Liver (tissue), 9 donors: ENCODE results near the gene CYTL1. TPM values are rescaled to one million over a fixed set of nuclear protein-coding genes. Genes with fewer than 3 reads are reported as not detected.

ENCODE experiments used
- DNase-seq: peaks from one replicate; pipeline ENCODE4 v3.0.0-alpha.2; 2017; ENCODE audit warnings: low spot score
- H3K27ac ChIP-seq, 2 donors: one replicate each; pipeline ENCODE4 v1.7.0; 2013; ENCODE audit warnings: inconsistent platforms in 2 of 2, low read length in 2 of 2, control low read depth in 1 of 2, low read depth in 1 of 2, mild to moderate bottlenecking in 1 of 2
- H3K27me3 ChIP-seq, 4 donors: one replicate each; pipeline versions ENCODE4 v1.6.1 to v1.7.0; 2013; ENCODE audit warnings: low read length in 3 of 4, inconsistent platforms in 1 of 4, mild to moderate bottlenecking in 1 of 4, moderate library complexity in 1 of 4; ENCODE audit not compliant: control insufficient read depth in 4 of 4, insufficient read depth in 4 of 4
- H3K36me3 ChIP-seq, 4 donors: one replicate each; pipeline versions ENCODE4 v1.6.1 to v1.7.0; 2013; ENCODE audit warnings: low read length in 3 of 4, mild to moderate bottlenecking in 3 of 4, low read depth in 1 of 4, moderate library complexity in 1 of 4; ENCODE audit not compliant: control insufficient read depth in 4 of 4, insufficient read depth in 3 of 4
- H3K4me1 ChIP-seq, 4 donors: one replicate each; pipeline versions ENCODE4 v1.6.1 to v1.7.0; 2013; ENCODE audit warnings: low read length in 3 of 4, mild to moderate bottlenecking in 3 of 4, moderate library complexity in 1 of 4; ENCODE audit not compliant: control insufficient read depth in 4 of 4, insufficient read depth in 4 of 4
- H3K4me3 ChIP-seq, 3 donors: one replicate each; pipeline versions ENCODE4 v1.6.1 to v1.7.0; 2013; ENCODE audit warnings: low read length in 3 of 3, control low read depth in 1 of 3, low read depth in 1 of 3, mild to moderate bottlenecking in 1 of 3
- H3K9ac ChIP-seq, 2 donors: one replicate each; pipeline ENCODE4 v1.7.0; 2013; ENCODE audit warnings: low read length in 2 of 2, mild to moderate bottlenecking in 2 of 2, moderate library complexity in 2 of 2, control low read depth in 1 of 2, low read depth in 1 of 2
- H3K9me3 ChIP-seq, 4 donors: one replicate each; pipeline versions ENCODE4 v1.6.1 to v1.7.0; 2013; ENCODE audit warnings: low read length in 3 of 4; ENCODE audit not compliant: control insufficient read depth in 4 of 4
- ATF3 ChIP-seq: IDR thresholded peaks from 2 replicates; pipeline ENCODE4 v1.6.1; 2016; ENCODE audit warnings: antibody characterized with exemption
- CTCF ChIP-seq: fragments of 150-350 bp; IDR thresholded peaks from 2 replicates; pipeline ENCODE4 v1.5.1; 2017; ENCODE audit warnings: improper control_type of control experiment, low read depth, low read length; ENCODE audit not compliant: missing input control
- EGR1 ChIP-seq, 2 donors: IDR thresholded peaks; 2 replicates each; pipeline ENCODE4 v1.6.1; 2016 to 2018; ENCODE audit warnings: antibody characterized with exemption in 2 of 2, low read depth in 2 of 2
- FOXA1 ChIP-seq: IDR thresholded peaks from 2 replicates; pipeline ENCODE4 v1.6.1; 2016; ENCODE audit warnings: antibody characterized with exemption
- FOXA2 ChIP-seq: IDR thresholded peaks from 2 replicates; pipeline ENCODE4 v1.6.1; 2016; ENCODE audit warnings: antibody characterized with exemption
- GABPA ChIP-seq, 2 donors: IDR thresholded peaks in 1 of 2; conservative IDR thresholded peaks in 1 of 2; 2 replicates each; pipeline ENCODE4 v1.6.1; 2016; ENCODE audit warnings: antibody characterized with exemption in 2 of 2, mild to moderate bottlenecking in 1 of 2, moderate library complexity in 1 of 2
- HNF4A ChIP-seq, 2 donors: conservative IDR thresholded peaks; 2 replicates each; pipeline ENCODE4 v1.6.1; 2016; ENCODE audit warnings: antibody characterized with exemption in 2 of 2, mild to moderate bottlenecking in 2 of 2
- HNF4G ChIP-seq: IDR thresholded peaks from 2 replicates; pipeline ENCODE4 v1.6.1; 2016; ENCODE audit warnings: antibody characterized with exemption
- JUND ChIP-seq, 2 donors: IDR thresholded peaks; 2 replicates each; pipeline ENCODE4 v1.6.1; 2016; ENCODE audit warnings: antibody characterized with exemption in 2 of 2
- NR2F2 ChIP-seq: IDR thresholded peaks from 2 replicates; pipeline ENCODE4 v1.6.1; 2016; ENCODE audit warnings: antibody characterized with exemption
- RAD21 ChIP-seq, 2 donors: IDR thresholded peaks; 2 replicates each; pipeline ENCODE4 v1.6.1; 2016; ENCODE audit warnings: antibody characterized with exemption in 2 of 2, mild to moderate bottlenecking in 2 of 2
- REST ChIP-seq: IDR thresholded peaks from 2 replicates; pipeline ENCODE4 v1.6.1; 2016; ENCODE audit warnings: antibody characterized with exemption, mild to moderate bottlenecking
- RXRA ChIP-seq, 2 donors: IDR thresholded peaks; 2 replicates each; pipeline ENCODE4 v1.6.1; 2017 to 2018; ENCODE audit warnings: antibody characterized with exemption in 2 of 2, mild to moderate bottlenecking in 1 of 2
- SP1 ChIP-seq: IDR thresholded peaks from 2 replicates; pipeline ENCODE4 v1.6.1; 2018; ENCODE audit warnings: antibody characterized with exemption, mild to moderate bottlenecking
- TAF1 ChIP-seq: conservative IDR thresholded peaks from 2 replicates; pipeline ENCODE4 v1.6.1; 2016; ENCODE audit warnings: antibody characterized with exemption, mild to moderate bottlenecking
- YY1 ChIP-seq: IDR thresholded peaks from 2 replicates; pipeline ENCODE4 v1.6.1; 2016; ENCODE audit warnings: antibody characterized with exemption, mild to moderate bottlenecking
- WGBS: extraction: QIAGEN DNeasy Blood & Tissue Kit; methylation state at CpG from one replicate; pipeline ENCODE4 v1.1.7; 2013; 5-methylcytosine and 5-hydroxymethylcytosine counted together
- polyA plus RNA-seq, 2 donors: library from polyadenylated mRNA; stranded (reverse) in 1 of 2; unstranded in 1 of 2; fragments of 200-250 nt in 1 of 2; fragments of >200 nt in 1 of 2; fragmentation: Nextera tagmentation in 1 of 2; extraction: Ambion mirVana in 1 of 2; gene quantifications; one replicate each; pipeline versions ENCODE4 v1.2.1 to v1.2.3, GENCODE V29; 2013 to 2015
- total RNA-seq, 2 donors: library from RNA; depleted of rRNA; stranded (reverse); fragments of >200 nt; gene quantifications; one replicate each; pipeline ENCODE4 v1.2.3, GENCODE V29; 2014
- TF ChIP-seq, protein P1 (sequence below): IDR thresholded peaks from 2 replicates; pipeline ENCODE4 v1.6.1; 2016; ENCODE audit warnings: antibody characterized with exemption
- TF ChIP-seq, protein P2 (sequence below): IDR thresholded peaks from 2 replicates; pipeline ENCODE4 v1.6.1; 2016; ENCODE audit warnings: antibody characterized with exemption
- donor health status: healthy.
- donor health status: healthy.
- donor health status: healthy.
- donor health status: healthy.
- donor health status: healthy.

Gene CYTL1
- 1 to 10 TPM in 1 of 2 donors, not detected in 1; 4.6 TPM for total RNA-seq
- polyA plus RNA-seq = under 1 TPM in 1 of 2 donors, not detected in 1; 0.13 TPM

DNA sequence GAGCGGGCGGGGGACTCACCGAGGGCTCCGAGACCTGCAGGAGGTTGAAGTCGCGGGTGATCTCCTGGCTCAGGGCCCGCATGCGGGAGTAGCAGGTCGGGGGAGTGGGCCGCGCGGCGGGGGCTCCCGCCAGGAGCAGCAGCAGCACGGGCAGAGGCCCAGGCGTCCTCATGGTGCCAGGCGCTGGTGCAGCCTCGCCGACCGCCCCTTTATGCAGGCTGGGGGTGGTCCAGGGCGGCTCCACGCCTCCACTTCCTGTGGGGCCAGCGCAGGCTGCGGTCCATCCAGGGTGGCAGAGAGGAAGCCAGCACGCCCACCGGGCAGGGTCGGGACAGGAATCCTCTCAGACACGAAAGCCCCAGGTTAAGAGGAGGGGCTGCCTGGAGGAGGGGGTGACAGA lies at the start of gene CYTL1:
Gene CYTL1, minus strand, starts transcription at position 185 of the 400 bp plus-strand sequence. Its CDS starts 13 bp downstream, at position 172.
- Histone ChIP-seq H3K4me3 (no peak within 1 kb of the TSS), H3K4me1 (no peaks in the 10 kb centered on the region), H3K9ac (no peak within 1 kb of the TSS), H3K36me3 (no peaks in the 10 kb centered on the region), H3K27me3 (peaks cover 0 to 12% (median 1%) of the 10 kb centered on the region in 4 donors), H3K27ac (no peak within 1 kb of the TSS), H3K9me3 (no peaks in the 10 kb centered on the region)
- 7% methylated on average over 28 of the region's 28 CpGs for WGBS
- DNase-seq = peak; percentile 32
- TF ChIP-seq GABPA (IDR thresholded peaks at IDR 0.05 in 1 of 2, conservative IDR thresholded peaks at IDR 0.05 in 1 of 2) = no peak
- no peak for TF ChIP-seq RAD21 (IDR thresholded peaks at IDR 0.05)
- no peak for TF ChIP-seq TAF1
- TF ChIP-seq, protein P1, sequence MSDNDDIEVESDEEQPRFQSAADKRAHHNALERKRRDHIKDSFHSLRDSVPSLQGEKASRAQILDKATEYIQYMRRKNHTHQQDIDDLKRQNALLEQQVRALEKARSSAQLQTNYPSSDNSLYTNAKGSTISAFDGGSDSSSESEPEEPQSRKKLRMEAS = no peak
- no peak for TF ChIP-seq ATF3
- TF ChIP-seq NR2F2 = no peak
- no peak for TF ChIP-seq FOXA1
- no peak for TF ChIP-seq JUND (IDR thresholded peaks at IDR 0.05)
- TF ChIP-seq EGR1 (IDR thresholded peaks at IDR 0.05; ENCODE audit: low read depth in 2 of 2) = no peak
- TF ChIP-seq FOXA2 = no peak
- TF ChIP-seq REST = no peak
- no peak for TF ChIP-seq YY1
- no peak for TF ChIP-seq CTCF
- no peak for TF ChIP-seq HNF4A (conservative IDR thresholded peaks at IDR 0.05)
- TF ChIP-seq, protein P2, sequence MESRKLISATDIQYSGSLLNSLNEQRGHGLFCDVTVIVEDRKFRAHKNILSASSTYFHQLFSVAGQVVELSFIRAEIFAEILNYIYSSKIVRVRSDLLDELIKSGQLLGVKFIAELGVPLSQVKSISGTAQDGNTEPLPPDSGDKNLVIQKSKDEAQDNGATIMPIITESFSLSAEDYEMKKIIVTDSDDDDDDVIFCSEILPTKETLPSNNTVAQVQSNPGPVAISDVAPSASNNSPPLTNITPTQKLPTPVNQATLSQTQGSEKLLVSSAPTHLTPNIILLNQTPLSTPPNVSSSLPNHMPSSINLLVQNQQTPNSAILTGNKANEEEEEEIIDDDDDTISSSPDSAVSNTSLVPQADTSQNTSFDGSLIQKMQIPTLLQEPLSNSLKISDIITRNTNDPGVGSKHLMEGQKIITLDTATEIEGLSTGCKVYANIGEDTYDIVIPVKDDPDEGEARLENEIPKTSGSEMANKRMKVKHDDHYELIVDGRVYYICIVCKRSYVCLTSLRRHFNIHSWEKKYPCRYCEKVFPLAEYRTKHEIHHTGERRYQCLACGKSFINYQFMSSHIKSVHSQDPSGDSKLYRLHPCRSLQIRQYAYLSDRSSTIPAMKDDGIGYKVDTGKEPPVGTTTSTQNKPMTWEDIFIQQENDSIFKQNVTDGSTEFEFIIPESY = no peak
- no peak for TF ChIP-seq HNF4G
- TF ChIP-seq SP1 = no peak
- no peak for TF ChIP-seq RXRA (IDR thresholded peaks at IDR 0.05)
